HEK293 (cell line): ENCODE data around the gene PCDH12.

Source experiments
- CTCF ChIA-PET: fragments of 350-600 bp; formaldehyde crosslinking; extraction: SDS; loops from one replicate; lab custom pipeline; 2021; ENCODE audit warnings: antibody characterized with exemption; lab: Yijun Ruan, JAX
- POLR2A ChIA-PET: fragments of 300-600 bp; formaldehyde crosslinking; extraction: SDS; loops from one replicate; lab custom pipeline; 2020; ENCODE audit warnings: antibody characterized with exemption, inconsistent platforms; lab: Yijun Ruan, JAX
- H3K27ac ChIP-seq: fragments of 200-500 bp; sonication (Bioruptor generic); 2 replicates; pipeline ENCODE4 v1.5.1; 2014; ENCODE audit warnings: low read depth, low read length, control low read depth, inconsistent platforms; ENCODE audit errors: extremely low read depth
- H3K36me3 ChIP-seq, 2 experiments: fragments of 200-500 bp in 1 of 2; sonication (Bioruptor generic) in 1 of 2; 1 replicate in 1 of 2; 2 replicates in 1 of 2; pipeline ENCODE4 v1.5.1; 2014 to 2017; ENCODE audit warnings: inconsistent platforms in 2 of 2, low read length in 2 of 2; ENCODE audit not compliant: control insufficient read depth in 2 of 2, insufficient read depth in 1 of 2
- H3K4me1 ChIP-seq: fragments of 200-500 bp; sonication (Bioruptor generic); 2 replicates; pipeline ENCODE4 v1.5.1; 2014; ENCODE audit warnings: mild to moderate bottlenecking, low read length, inconsistent platforms; ENCODE audit not compliant: control insufficient read depth, insufficient read depth
- H3K4me3 ChIP-seq: 2 replicates; pipeline ENCODE4 v1.5.1; 2011; ENCODE audit warnings: low read depth, mild to moderate bottlenecking, control low read depth, low read length, moderate library complexity
- H3K9me3 ChIP-seq: fragments of 200-500 bp; sonication (Bioruptor generic); 2 replicates; pipeline ENCODE4 v1.5.1; 2014; ENCODE audit warnings: low read depth, low read length, inconsistent platforms; ENCODE audit not compliant: control insufficient read depth, insufficient read depth
- AEBP2 ChIP-seq: fragments of 450-650 bp; formaldehyde crosslinking; IDR thresholded peaks from 2 replicates; pipeline ENCODE4 v1.5.1; 2016; ENCODE audit warnings: missing biosample characterization, missing genetic modification characterization, borderline replicate concordance
- ATF2 ChIP-seq: fragments of 450-650 bp; formaldehyde crosslinking; IDR thresholded peaks from 2 replicates; pipeline ENCODE4 v1.5.1; 2016; ENCODE audit warnings: missing biosample characterization, missing genetic modification characterization, low read depth
- PRDM4 ChIP-seq: fragments of 450-650 bp; formaldehyde crosslinking; IDR thresholded peaks from 2 replicates; pipeline ENCODE4 v1.5.1; 2017; ENCODE audit warnings: missing biosample characterization, missing genetic modification characterization
- RBAK ChIP-seq: fragments of 450-650 bp; formaldehyde crosslinking; IDR thresholded peaks from 2 replicates; pipeline ENCODE4 v1.5.1; 2016; ENCODE audit warnings: missing biosample characterization, missing genetic modification characterization
- ZBTB11 ChIP-seq: fragments of 450-650 bp; formaldehyde crosslinking; conservative IDR thresholded peaks from 2 replicates; pipeline ENCODE4 v1.5.1; 2016; ENCODE audit warnings: low read depth, missing biosample characterization, missing genetic modification characterization
- ZFP69B ChIP-seq: fragments of 450-650 bp; formaldehyde crosslinking; IDR thresholded peaks from 2 replicates; pipeline ENCODE4 v1.5.1; 2016; ENCODE audit warnings: missing biosample characterization, missing genetic modification characterization
- ZIC2 ChIP-seq: fragments of 450-650 bp; formaldehyde crosslinking; IDR thresholded peaks from 2 replicates; pipeline ENCODE4 v1.5.1; 2016; ENCODE audit warnings: missing biosample characterization, missing genetic modification characterization
- ZNF155 ChIP-seq: fragments of 450-650 bp; formaldehyde crosslinking; IDR thresholded peaks from 2 replicates; pipeline ENCODE4 v1.5.1; 2016; ENCODE audit warnings: missing biosample characterization, missing genetic modification characterization
- ZNF280C ChIP-seq: fragments of 450-650 bp; formaldehyde crosslinking; IDR thresholded peaks from 2 replicates; pipeline ENCODE4 v1.5.1; 2016; ENCODE audit warnings: missing biosample characterization, missing genetic modification characterization
- ZNF292 ChIP-seq: fragments of 450-650 bp; formaldehyde crosslinking; IDR thresholded peaks from 2 replicates; pipeline ENCODE4 v1.5.1; 2016; ENCODE audit warnings: low read depth, missing biosample characterization, missing genetic modification characterization, borderline replicate concordance
- ZNF324 ChIP-seq: fragments of 450-650 bp; formaldehyde crosslinking; IDR thresholded peaks from 2 replicates; pipeline ENCODE4 v1.5.1; 2016; ENCODE audit warnings: missing biosample characterization, missing genetic modification characterization
- ZNF391 ChIP-seq: fragments of 450-650 bp; formaldehyde crosslinking; IDR thresholded peaks from 2 replicates; pipeline ENCODE4 v1.5.1; 2016; ENCODE audit warnings: low read depth, missing biosample characterization, missing genetic modification characterization, borderline replicate concordance
- ZNF398 ChIP-seq: fragments of 450-650 bp; formaldehyde crosslinking; IDR thresholded peaks from 2 replicates; pipeline ENCODE4 v1.5.1; 2017; ENCODE audit warnings: missing biosample characterization, missing genetic modification characterization
- ZNF449 ChIP-seq: fragments of 450-650 bp; formaldehyde crosslinking; IDR thresholded peaks from 2 replicates; pipeline ENCODE4 v1.5.1; 2017; ENCODE audit warnings: missing biosample characterization, mild to moderate bottlenecking, missing genetic modification characterization, moderate library complexity
- ZNF48 ChIP-seq: fragments of 450-650 bp; formaldehyde crosslinking; IDR thresholded peaks from 2 replicates; pipeline ENCODE4 v1.5.1; 2016; ENCODE audit warnings: missing biosample characterization, missing genetic modification characterization
- ZNF704 ChIP-seq: fragments of 450-650 bp; formaldehyde crosslinking; IDR thresholded peaks from 2 replicates; pipeline ENCODE4 v1.5.1; 2016; ENCODE audit warnings: missing biosample characterization, missing genetic modification characterization

The PCDH12 gene

GRCh38 chr5:141966963-141967333 is 8.9 kb upstream of the PCDH12 start:
- no peak for TF ChIP-seq ZNF48 (tag by site-specific recombination)
- no peak for TF ChIP-seq ZNF391 (tag by site-specific recombination)
- no peak for TF ChIP-seq ZNF280C (tag by site-specific recombination)
- TF ChIP-seq ZNF449 (tag by site-specific recombination), result no peak
- no peak for TF ChIP-seq RBAK (tag by site-specific recombination)
- TF ChIP-seq ATF2 (tag by site-specific recombination), result no peak
- no peak for TF ChIP-seq ZBTB11
- no peak for TF ChIP-seq ZNF324
- no peak for TF ChIP-seq ZNF155
- TF ChIP-seq AEBP2 (tag by site-specific recombination), result no peak
- no peak for TF ChIP-seq ZNF292 (tag by site-specific recombination)
- no peak for TF ChIP-seq ZNF398
- no peak for TF ChIP-seq PRDM4 (tag by site-specific recombination)
- TF ChIP-seq ZFP69B (tag by site-specific recombination), result no peak
- TF ChIP-seq ZNF704 (tag by site-specific recombination), result no peak
- no peak for TF ChIP-seq ZIC2
- TF ChIP-seq, all 188 proteins: peak for 0
- H3K27ac ChIP-seq, result no peak overlapping the region
- peaks cover 6% of the 10 kb centered on the region; the same call in 1 of the 2 replicates for H3K4me1 ChIP-seq
- no peak overlapping the region for H3K4me3 ChIP-seq
- H3K9me3 ChIP-seq, result no peaks in the 10 kb centered on the region
- peaks cover 9 to 10% of the 10 kb centered on the region in 2 experiments; a peak in 2 of 3 replicates for H3K36me3 ChIP-seq
- POLR2A ChIA-PET, result no interaction called here
- CTCF ChIA-PET, result interaction anchor here (0.7 to 5.3 kb wide), 4 partner anchors 13 to 274 kb away, joined by 3 to 42 read pairs (median 4); no protein-coding TSS in a partner anchor
